Neutrophil (primary cell): ENCODE data around the gene ARHGAP25.

ENCODE experiments used
- H3K27ac ChIP-seq: fragments of 200-600 bp; sonication (generic); 2 replicates; pipeline ENCODE4 v1.5.1; 2016; ENCODE audit warnings: mild to moderate bottlenecking, moderate library complexity
- H3K27me3 ChIP-seq: fragments of 200-600 bp; sonication (generic); 2 replicates; pipeline ENCODE4 v1.6.0; 2016; ENCODE audit warnings: mild to moderate bottlenecking
- H3K36me3 ChIP-seq: fragments of 200-600 bp; sonication (generic); 2 replicates; pipeline ENCODE4 v1.5.1; 2017
- H3K4me1 ChIP-seq, 2 experiments: fragments of 200-600 bp in 1 of 2; sonication (generic) in 1 of 2; 1 replicate in 1 of 2; 2 replicates in 1 of 2; pipeline versions ENCODE4 v1.5.1 to v1.6.1; 2013 to 2016; ENCODE audit warnings: low read depth in 1 of 2, low read length in 1 of 2, mild to moderate bottlenecking in 1 of 2, moderate library complexity in 1 of 2; ENCODE audit not compliant: control insufficient read depth in 1 of 2, insufficient read depth in 1 of 2
- H3K4me3 ChIP-seq, 2 experiments: fragments of 200-600 bp in 1 of 2; sonication (generic) in 1 of 2; 1 replicate in 1 of 2; 2 replicates in 1 of 2; pipeline ENCODE4 v1.5.1; 2013 to 2016; ENCODE audit warnings: low read depth in 1 of 2, low read length in 1 of 2, mild to moderate bottlenecking in 1 of 2, moderate library complexity in 1 of 2
- H3K9me3 ChIP-seq: fragments of 200-600 bp; sonication (generic); 2 replicates; pipeline ENCODE4 v1.5.1; 2016
- TF ChIP-seq, protein P1 (sequence below): fragments of 200-600 bp; sonication (generic); IDR thresholded peaks from 2 replicates; pipeline ENCODE4 v1.5.1; 2016; ENCODE audit warnings: antibody characterized with exemption

ARHGAP25 gene

DNA sequence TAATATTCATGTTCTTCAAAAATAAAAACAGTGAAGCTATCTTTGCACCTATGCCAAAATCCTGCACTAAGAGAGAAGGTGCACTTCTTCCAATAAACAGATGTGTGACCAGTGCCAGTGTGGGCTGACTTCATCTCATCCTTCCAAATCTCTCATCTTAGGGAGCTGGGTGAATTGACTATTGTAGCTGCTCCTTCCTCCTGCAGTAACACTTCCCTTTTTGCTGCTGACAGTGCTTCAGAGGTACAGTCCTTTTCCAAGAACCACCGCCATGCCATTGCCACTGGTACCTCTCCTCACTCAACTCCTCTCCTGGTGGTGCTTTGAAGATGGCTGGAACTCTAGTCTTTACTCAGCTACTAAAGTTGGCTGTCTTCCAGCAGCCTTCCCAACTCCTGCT is 42.1 kb upstream of the ARHGAP25 start:
- TF ChIP-seq, protein P1, sequence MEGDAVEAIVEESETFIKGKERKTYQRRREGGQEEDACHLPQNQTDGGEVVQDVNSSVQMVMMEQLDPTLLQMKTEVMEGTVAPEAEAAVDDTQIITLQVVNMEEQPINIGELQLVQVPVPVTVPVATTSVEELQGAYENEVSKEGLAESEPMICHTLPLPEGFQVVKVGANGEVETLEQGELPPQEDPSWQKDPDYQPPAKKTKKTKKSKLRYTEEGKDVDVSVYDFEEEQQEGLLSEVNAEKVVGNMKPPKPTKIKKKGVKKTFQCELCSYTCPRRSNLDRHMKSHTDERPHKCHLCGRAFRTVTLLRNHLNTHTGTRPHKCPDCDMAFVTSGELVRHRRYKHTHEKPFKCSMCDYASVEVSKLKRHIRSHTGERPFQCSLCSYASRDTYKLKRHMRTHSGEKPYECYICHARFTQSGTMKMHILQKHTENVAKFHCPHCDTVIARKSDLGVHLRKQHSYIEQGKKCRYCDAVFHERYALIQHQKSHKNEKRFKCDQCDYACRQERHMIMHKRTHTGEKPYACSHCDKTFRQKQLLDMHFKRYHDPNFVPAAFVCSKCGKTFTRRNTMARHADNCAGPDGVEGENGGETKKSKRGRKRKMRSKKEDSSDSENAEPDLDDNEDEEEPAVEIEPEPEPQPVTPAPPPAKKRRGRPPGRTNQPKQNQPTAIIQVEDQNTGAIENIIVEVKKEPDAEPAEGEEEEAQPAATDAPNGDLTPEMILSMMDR: no peak
- H3K27ac ChIP-seq: peak overlapping the region; percentile 91
- H3K9me3 ChIP-seq: no peaks in the 10 kb centered on the region

GRCh38 chr2:68693951-68694350 is 40.7 kb upstream of the ARHGAP25 start:
- peak overlapping the region; percentile 91 for H3K27ac ChIP-seq
- H3K4me1 ChIP-seq: peaks cover 71 to 75% of the 10 kb centered on the region in 2 experiments
- no peaks in the 10 kb centered on the region for H3K36me3 ChIP-seq
- TF ChIP-seq, protein P1: no peak
- no peaks in the 10 kb centered on the region for H3K27me3 ChIP-seq
- H3K4me3 ChIP-seq: no peak overlapping the region
- no peaks in the 10 kb centered on the region for H3K9me3 ChIP-seq

More for the DNA sequence above, 42.1 kb upstream of the ARHGAP25 start:
- Histone ChIP-seq H3K27me3 (no peaks in the 10 kb centered on the region), H3K4me3 (peak overlapping the region in 1 of 2 experiments; percentile 25), H3K4me1 (peaks cover 73 to 82% of the 10 kb centered on the region in 2 experiments), H3K36me3 (no peaks in the 10 kb centered on the region)

DNA sequence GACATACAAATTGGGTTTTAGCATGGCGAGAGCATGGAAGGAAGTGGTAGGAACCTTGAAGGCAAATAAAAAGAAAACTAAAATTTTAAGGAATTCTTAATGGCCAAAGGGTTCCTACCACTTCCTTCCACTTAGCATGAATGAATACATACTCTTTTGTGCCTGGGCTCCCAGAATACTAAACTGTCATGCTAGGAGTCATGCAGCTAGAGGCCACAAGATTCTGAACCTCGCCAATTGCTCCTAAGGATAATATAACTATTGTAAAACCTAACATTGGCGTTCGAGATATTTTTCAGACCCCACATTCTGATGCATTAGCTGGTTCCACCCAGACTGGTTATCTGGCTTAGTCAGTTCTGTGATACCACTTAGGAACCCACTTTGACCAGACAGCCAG is 38.6 kb upstream of the ARHGAP25 start:
- no peak overlapping the region for H3K27ac ChIP-seq
- no peak overlapping the region for H3K4me3 ChIP-seq
- no peaks in the 10 kb centered on the region for H3K27me3 ChIP-seq
- H3K9me3 ChIP-seq: no peaks in the 10 kb centered on the region
- TF ChIP-seq, protein P1: no peak
- H3K4me1 ChIP-seq: peaks cover 51 to 55% of the 10 kb centered on the region in 2 experiments
- H3K36me3 ChIP-seq: no peaks in the 10 kb centered on the region

GRCh38 chr2:68696554-68696953 is 38.1 kb upstream of the ARHGAP25 start:
- Histone ChIP-seq H3K4me1 (peaks cover 45 to 49% of the 10 kb centered on the region in 2 experiments), H3K36me3 (no peaks in the 10 kb centered on the region), H3K27ac (no peak overlapping the region), H3K27me3 (no peaks in the 10 kb centered on the region), H3K4me3 (no peak overlapping the region), H3K9me3 (no peaks in the 10 kb centered on the region)
- TF ChIP-seq, protein P1: no peak

DNA sequence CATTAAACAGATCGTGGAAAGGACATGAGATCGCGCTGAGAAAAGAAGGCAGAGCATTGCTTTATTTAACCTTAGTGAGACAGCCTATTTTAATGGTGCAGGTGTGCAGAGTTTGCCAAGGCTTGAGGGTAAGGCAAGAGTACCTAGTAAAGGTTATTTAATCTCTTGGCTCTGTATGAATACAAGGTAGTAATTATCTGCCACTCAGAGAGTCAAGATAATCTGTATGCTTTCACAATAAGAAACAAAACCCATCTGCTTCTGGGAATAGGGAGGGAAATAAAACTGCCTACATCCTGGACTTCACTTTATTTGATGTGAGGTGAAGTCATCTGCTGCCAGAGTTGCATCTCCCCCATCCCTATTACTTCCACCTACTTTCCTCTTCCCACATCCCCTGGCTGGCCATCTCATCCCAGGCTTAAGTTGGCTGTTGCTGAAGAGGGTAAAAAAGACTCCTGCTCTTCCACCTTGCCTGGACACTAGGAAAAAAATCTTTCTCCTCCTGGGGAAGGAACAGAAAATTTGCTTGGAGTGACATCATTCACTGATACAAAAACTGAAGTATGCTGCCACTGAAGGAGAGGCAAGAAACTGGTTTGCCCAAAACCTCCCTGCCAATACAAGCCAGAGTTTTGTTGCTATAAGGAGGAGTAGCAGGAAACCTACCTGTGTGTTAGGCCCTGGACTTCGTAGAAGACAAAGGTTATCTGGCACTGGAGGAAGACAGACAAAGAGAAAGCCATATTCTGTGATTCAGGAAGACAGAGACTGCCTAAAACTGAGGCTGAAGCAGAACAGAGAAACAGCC is 35.8 kb upstream of the ARHGAP25 start:
- Histone ChIP-seq H3K9me3 (no peaks in the 10 kb centered on the region), H3K4me1 (peaks cover 23 to 27% of the 10 kb centered on the region in 2 experiments), H3K4me3 (no peak overlapping the region), H3K36me3 (no peaks in the 10 kb centered on the region), H3K27ac (no peak overlapping the region), H3K27me3 (no peaks in the 10 kb centered on the region)
- TF ChIP-seq, protein P1: no peak
